ENCODE data around the gene PREX1.
"Not testable (repeated sequence)": the region's sequence is repeated elsewhere in the genome, so short reads cannot be mapped to it uniquely, and the experiment has no call there.

- not testable (repeated sequence) for TF ChIP-seq RARB (CRISPR knock-in tag; IDR thresholded peaks at IDR 0.05); ZNF8 (CRISPR knock-in tag; IDR thresholded peaks at IDR 0.05); TCF4 (CRISPR knock-in tag; IDR thresholded peaks at IDR 0.05; ENCODE audit: borderline replicate concordance); PATZ1 (CRISPR knock-in tag; IDR thresholded peaks at IDR 0.05; ENCODE audit: borderline replicate concordance); POU6F1 (CRISPR knock-in tag; IDR thresholded peaks at IDR 0.05; ENCODE audit: borderline replicate concordance, low read depth); TSHZ2 (CRISPR knock-in tag; IDR thresholded peaks at IDR 0.05); ISL1 (CRISPR knock-in tag; IDR thresholded peaks at IDR 0.05); ARNTL (CRISPR knock-in tag; IDR thresholded peaks at IDR 0.05; ENCODE audit: borderline replicate concordance, low read depth); PPARA (CRISPR knock-in tag; IDR thresholded peaks at IDR 0.05; ENCODE audit: borderline replicate concordance); GLIS3 (CRISPR knock-in tag; IDR thresholded peaks at IDR 0.05)
- TF ChIP-seq, protein P1, sequence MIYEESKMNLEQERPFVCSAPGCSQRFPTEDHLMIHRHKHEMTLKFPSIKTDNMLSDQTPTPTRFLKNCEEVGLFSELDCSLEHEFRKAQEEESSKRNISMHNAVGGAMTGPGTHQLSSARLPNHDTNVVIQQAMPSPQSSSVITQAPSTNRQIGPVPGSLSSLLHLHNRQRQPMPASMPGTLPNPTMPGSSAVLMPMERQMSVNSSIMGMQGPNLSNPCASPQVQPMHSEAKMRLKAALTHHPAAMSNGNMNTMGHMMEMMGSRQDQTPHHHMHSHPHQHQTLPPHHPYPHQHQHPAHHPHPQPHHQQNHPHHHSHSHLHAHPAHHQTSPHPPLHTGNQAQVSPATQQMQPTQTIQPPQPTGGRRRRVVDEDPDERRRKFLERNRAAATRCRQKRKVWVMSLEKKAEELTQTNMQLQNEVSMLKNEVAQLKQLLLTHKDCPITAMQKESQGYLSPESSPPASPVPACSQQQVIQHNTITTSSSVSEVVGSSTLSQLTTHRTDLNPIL (CRISPR knock-in tag; IDR thresholded peaks at IDR 0.05; ENCODE audit: low read depth) = not testable (repeated sequence)
These were observed 52.3 kb downstream of the PREX1 start for GRCh38 chr20:48775545-48775944.
